AML-193 (cell line): Measurements from ENCODE around the gene PAX7.

Experiments
- DNase-seq, 2 experiments: peaks; one replicate each; lab custom pipeline; 2025; lab: John Stamatoyannopoulos, UW

Gene PAX7

GRCh38 chr1:18618546-18619466 lies 11.8 kb upstream of the PAX7 start:
- no peak for DNase-seq

GRCh38 chr1:18619467-18619835 lies 11.2 kb upstream of the PAX7 start:
- DNase-seq: no peak

DNA sequence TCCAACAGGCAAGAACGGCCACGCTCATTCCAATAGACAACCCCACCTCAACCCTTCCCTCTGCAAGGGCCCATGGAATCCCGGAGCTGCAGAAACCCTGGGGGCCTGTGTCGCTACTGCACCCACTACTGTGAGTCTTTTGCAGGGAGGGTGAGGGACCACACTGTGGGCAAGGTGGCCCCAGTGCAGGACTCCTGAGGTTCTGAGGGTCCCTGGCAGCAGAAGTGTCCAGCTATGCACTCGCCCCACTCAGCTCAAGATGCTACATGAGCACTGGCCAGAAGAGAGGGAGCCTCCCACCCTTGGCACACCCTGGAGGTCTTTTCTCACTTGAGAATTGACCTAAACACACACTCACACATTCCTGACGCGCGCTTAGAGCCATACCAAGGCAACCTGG lies 2.1 kb upstream of the PAX7 start:
- DNase-seq: no peak

- DNase-seq: no peak
Observed at GRCh38 chr1:18629659-18630510, 761 bp upstream of the PAX7 start.

DNA sequence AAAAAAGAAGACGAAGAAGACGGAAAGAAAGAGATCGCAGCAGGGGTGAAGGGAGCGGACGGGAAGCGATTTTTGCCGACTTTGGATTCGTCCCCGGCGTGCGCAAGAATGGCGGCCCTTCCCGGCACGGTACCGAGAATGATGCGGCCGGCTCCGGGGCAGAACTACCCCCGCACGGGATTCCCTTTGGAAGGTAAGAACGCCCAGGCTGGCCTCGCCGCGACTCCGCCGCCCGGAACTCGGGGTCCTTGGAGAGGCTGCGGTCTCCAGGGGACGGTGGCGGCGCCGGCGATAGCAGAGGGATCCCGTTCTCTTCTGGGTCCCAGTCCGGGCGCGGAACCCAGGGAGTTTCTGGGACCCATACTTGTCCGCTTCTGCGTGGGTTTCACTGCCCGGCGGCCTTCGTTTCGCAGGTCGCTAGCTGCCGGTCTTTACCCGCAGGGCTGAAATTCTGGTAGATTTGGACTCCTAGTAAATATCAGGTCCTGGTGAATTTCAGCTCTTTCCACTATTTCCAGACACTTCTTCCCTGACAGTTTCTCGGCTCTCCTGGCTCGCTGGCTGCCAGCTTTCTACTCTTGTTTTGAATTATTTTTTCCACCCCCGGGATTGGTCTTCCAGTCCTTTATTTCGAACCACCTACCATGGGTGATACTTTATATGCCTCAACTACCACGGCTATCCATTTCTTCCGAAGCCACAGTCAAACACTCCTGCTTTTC lies 1.0 kb downstream of the PAX7 start:
- no peak for DNase-seq

- DNase-seq: no peak
Observed at GRCh38 chr1:18632218-18632588, 1.6 kb downstream of the PAX7 start.

DNA sequence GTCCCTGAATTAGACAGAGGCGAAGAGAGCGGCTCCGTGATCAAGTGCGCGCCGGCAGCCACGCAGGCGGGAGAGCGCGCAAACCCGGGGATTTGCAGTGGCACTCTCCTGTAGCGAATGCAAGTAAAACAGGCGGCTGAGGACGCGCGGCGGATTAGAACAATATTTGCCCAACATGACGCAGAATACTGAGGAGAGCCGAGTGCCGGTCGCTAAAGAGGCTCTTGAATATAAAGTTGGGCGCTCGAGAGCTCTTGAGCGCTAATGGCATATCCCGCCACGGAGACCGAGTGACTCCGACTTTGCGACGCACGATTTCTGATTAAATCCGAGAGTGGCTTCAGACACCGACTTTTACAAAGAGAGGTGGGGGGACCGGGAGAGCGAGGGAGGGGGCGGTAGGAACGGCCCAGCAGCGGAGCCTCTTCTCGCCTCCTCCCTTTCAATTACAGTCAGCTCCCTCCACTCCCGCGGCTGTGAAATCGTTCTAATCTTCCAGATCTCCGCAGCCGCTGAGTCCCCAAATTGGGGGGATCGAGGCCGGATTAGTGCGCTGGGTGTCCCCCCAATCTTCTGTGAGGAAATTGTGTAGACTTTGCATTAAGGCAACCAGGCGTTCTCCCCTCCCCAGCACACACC lies 2.3 kb downstream of the PAX7 start:
- DNase-seq: no peak

GRCh38 chr1:18633422-18634155 lies 2.9 kb downstream of the PAX7 start:
- DNase-seq: no peak

DNA sequence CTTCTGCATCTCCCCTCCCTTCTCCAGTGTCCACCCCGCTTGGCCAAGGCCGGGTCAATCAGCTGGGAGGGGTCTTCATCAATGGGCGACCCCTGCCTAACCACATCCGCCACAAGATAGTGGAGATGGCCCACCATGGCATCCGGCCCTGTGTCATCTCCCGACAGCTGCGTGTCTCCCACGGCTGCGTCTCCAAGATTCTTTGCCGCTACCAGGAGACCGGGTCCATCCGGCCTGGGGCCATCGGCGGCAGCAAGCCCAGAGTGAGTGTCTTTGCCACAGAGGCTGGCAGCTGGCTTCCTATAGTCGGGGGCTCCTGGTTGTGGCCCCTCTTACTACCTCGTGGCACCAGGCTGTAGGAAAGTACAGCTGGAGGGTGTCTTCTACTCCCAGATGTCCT lies 3.6 kb downstream of the PAX7 start:
- no peak for DNase-seq

GRCh38 chr1:18635070-18635577 lies 4.5 kb downstream of the PAX7 start:
- no peak for DNase-seq

DNA sequence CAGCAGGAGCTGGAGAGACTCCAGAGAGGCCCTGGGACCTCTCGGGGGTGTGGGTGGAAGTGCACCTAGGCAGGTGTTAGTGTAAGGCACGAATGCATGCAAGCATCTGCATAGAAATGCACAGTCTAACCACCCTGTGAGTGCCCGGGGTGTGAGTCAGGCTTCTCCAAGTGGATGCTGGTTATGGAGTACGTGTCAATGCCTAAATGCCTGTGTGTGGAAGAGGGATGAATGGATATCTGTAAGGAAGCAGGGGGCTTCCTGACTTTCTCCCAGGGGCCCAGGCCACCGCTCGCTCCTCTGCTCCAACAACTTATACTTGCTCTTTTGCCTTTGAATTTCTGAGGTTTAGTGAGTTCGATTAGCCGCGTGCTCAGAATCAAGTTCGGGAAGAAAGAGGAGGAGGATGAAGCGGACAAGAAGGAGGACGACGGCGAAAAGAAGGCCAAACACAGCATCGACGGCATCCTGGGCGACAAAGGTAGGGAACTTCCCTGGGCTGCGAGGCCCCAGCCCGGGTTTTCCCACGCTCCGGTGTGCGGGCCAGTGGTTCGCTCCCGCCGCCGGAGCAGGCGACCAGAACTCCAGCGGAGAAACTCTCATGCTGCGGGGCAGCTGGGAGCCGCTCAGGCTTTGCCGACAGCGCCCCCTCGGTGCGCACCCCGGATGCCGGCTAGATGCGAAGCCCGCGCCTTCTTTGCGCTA lies 5.4 kb downstream of the PAX7 start:
- no peak for DNase-seq

DNA sequence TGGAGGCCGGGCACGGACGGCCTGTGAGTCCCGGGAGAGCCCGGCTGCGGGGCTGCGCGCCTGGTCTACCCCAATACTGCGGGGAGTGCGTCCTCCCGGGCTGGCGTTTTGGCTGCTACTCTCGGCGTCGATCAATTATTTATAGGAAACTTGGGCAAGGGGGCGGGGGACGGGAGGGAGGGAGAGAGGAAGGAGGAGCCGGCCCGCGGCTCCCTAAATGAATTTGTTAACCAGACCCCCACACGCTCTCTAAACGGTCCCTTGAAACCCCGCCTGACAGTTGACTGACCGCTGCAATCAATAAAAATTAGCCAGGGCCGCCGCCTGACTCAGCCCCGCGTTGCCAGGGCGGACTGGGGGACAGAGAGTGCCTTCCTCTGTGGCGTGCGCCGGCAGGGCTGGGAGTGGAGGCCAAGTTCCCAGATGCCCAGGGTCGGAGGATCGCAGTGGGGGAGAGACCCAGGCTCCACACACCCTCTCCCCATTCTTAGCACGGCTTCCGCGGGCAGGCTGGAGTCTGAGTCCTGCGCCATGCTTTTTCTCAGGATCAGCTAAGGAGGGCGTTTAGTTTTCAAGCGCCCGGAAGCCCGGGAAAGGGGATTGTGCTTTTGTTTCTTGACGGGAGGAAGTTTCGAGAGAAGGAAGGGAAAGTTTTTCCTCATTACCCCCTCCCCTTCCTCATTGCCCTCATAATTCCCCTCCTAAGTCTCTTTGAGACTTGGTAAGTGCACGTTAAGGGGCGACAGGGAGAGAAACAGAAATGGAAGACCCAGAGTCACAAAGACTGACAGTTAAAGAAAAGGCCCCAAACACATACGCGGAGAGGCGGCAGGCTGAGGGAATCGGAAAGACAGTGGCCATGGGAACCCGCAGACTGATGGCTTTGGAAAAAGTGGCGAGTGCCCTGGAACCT lies 6.2 kb downstream of the PAX7 start:
- DNase-seq: no peak

- no peak for DNase-seq
Observed at GRCh38 chr1:18637511-18637960, 6.9 kb downstream of the PAX7 start.

DNA sequence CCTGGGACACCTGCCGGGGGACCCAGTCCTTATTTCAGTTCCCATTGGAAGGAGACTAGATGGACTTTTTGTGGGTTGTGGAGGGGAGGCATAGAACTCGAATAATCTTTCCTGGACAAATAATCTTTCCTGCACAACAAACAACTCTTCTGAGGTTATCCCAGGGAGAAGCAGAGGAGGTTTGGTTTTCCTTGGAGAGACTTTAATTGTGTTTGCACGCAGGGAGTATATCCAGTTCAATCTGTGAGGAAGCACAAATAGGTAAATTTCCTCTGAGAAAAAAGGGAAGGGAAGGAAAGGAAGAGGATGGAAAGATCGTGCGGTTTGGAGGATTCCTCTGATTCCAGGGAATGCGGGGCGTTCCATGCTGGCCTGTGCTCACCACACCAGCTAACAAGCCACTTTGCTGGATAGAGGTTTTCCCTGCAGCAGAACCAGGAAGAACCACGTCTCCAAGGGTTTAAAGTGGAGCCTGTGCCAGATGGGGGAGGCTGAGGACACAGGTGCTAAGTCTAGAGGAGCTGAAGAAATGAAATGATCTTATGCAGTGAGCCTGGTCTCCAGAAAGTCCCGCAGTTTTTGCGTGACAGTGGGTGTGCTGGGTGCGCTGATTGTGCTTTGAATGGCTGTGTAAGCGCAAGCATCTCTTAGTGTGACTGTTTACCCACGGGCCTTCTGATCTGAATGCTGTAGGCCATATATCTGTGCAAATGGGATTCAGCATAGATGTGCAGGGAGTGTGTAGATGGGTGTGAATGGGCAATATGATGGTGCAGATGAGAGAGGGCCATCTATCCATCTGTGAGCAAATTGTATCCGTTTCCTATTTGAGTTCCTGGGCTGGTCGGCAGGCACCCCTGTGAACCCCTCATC lies 7.6 kb downstream of the PAX7 start:
- DNase-seq: no peak

DNA sequence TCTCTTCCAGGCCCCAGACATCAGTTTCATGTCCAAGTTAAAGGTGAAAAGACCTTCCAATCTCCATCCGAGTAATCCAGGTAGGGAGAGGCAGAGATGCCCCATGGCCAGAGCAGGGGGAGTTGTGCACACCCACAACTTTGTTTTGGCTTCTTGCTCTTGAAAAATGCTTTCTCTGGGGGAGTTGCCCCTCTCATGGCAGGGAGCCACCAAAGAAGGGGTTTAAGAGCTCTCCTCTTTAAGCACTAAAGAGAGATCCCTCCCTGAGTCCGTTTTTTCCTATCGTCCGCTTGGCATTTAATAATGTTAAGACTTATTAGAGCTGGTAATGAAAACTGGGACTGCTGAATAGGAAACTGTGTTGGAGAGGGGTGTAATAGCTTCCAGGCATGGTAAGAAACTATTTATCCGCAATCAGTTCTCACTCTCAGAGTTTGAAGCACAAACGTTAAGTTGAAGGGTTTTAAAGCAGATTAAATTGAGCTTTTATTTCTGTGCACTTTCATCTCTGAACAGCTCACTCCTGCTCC lies 8.3 kb downstream of the PAX7 start:
- DNase-seq: no peak

DNA sequence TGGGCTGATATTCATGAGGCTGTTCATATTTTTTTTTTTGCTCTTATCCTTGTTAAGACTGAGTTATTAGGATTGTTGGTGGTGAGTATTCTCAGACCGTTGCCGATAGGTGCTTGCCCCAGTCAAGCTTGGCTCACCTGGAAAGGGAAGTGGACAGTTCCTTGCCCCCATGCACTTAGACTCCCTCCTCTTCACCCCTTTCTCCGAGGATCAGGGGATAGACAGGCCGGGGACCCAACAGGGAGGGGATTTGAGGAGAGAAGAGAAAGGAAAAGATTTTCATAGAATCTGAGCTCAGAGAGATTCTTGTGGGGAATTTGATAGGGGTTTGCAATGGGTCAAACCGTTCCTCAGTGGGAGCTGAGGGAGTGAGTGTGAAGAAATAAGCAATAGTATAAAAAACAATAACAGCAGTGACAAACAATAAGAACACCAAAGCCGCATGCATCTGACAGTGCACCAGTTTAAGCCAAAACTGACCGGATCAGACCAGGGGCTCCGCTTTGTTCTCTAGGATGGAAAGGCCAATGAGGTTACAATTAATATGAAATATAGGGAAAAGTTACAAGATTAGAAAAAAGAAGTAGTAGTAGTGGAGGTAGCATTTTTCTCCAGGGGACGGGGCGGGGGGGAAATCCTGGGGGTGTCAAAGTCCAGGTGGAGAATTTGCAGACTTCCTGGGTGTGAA lies 8.9 kb downstream of the PAX7 start:
- DNase-seq: no peak

DNA sequence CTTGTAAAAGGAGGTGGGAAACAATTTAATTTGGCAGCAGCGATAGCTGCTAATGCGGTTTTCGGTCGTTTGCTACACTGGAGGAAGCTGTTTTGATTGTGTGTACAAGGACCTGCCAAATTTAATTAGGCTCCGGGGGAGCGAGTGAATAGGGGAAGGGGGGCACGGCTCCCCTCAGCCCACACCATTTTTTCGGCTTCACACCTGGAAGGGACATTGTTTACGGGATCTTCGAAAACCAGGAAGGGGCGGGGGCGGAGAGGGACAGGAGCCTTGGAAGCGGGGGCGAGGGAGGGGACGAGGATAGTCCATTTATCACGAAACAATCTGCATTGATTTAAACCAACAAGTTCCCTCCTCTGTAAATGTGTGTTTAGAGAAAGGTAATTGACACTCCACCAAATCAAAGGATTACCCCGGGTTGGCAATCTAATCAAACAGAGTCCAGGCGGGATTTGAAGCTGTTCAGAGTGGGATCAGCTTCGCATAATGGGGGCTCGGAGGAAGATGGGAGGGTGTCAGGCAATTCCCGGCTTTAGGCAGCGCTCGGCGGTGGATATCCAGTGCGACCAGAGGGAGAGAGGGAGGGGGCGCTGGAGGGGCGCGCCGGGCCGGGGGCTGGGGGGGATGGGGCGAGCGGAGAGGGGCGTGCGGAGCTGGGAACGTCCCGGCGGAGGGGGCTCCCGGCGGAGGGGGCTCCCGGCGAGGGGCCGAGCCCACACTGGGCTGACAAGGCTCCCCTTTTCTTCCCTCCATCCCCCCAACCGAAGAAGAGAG lies 9.8 kb downstream of the PAX7 start:
- no peak for DNase-seq
